ENCODE results near the gene NHLRC2. TPM values are rescaled to one million over a fixed set of nuclear protein-coding genes. Genes with fewer than 3 reads are reported as not detected.

Gene NHLRC2
- polyA plus RNA-seq, 1 experiment, result 4.2 TPM

DNA sequence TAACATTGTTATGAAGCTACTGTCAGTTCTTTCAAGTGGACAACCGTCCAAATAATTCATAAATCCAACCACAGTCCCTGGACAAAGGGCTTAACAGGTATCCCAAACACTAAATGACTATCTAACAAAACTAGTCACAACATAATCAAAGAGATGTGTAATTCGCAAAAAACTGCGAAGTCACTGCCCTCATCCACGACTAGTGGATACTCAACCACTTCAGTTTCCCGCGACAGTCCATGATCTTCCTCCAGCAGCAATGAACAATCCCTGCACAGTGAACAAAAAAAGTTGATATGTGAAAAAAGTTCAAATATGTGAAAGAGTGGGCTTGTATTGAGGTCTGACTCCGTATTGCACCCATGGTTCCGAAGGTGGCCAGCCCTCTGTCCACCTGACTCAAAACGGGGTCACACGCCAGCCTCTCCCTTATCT, 866 bp upstream of the NHLRC2 start:
- H3K4me3 ChIP-seq (ENCODE audit: low read depth, low read length), result peak overlapping the region; percentile 83
- no peak for DNase-seq (ENCODE audit: low read depth)
- ChIA-PET POLR2A (no interaction called here), CTCF (no interaction called here)
- no peaks in the 10 kb centered on the region for H3K27me3 ChIP-seq (ENCODE audit: control insufficient read depth, insufficient read depth, low read length)
- H3K36me3 ChIP-seq (ENCODE audit: control insufficient read depth, insufficient read depth, low read length), result no peaks in the 10 kb centered on the region
- TF ChIP-seq, protein P1, sequence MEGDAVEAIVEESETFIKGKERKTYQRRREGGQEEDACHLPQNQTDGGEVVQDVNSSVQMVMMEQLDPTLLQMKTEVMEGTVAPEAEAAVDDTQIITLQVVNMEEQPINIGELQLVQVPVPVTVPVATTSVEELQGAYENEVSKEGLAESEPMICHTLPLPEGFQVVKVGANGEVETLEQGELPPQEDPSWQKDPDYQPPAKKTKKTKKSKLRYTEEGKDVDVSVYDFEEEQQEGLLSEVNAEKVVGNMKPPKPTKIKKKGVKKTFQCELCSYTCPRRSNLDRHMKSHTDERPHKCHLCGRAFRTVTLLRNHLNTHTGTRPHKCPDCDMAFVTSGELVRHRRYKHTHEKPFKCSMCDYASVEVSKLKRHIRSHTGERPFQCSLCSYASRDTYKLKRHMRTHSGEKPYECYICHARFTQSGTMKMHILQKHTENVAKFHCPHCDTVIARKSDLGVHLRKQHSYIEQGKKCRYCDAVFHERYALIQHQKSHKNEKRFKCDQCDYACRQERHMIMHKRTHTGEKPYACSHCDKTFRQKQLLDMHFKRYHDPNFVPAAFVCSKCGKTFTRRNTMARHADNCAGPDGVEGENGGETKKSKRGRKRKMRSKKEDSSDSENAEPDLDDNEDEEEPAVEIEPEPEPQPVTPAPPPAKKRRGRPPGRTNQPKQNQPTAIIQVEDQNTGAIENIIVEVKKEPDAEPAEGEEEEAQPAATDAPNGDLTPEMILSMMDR (IDR thresholded peaks at IDR 0.05; ENCODE audit: insufficient read depth, low read depth, low read length), result no peak

- no peak for DNase-seq (ENCODE audit: low read depth)
- POLR2A ChIA-PET, result no interaction called here
- TF ChIP-seq, protein P1 (IDR thresholded peaks at IDR 0.05; ENCODE audit: insufficient read depth, low read depth, low read length), result 0 out of 2 replicates have a peak, but pooled peaks have one; percentile 6
- Histone ChIP-seq H3K4me3 (ENCODE audit: low read depth, low read length) (peak overlapping the region; percentile 83), H3K36me3 (ENCODE audit: control insufficient read depth, insufficient read depth, low read length) (no peaks in the 10 kb centered on the region), H3K27me3 (ENCODE audit: control insufficient read depth, insufficient read depth, low read length) (no peaks in the 10 kb centered on the region)
- CTCF ChIA-PET, result no interaction called here
Measured at GRCh38 chr10:113854761-113855588, 514 bp downstream of the NHLRC2 start.

DNA sequence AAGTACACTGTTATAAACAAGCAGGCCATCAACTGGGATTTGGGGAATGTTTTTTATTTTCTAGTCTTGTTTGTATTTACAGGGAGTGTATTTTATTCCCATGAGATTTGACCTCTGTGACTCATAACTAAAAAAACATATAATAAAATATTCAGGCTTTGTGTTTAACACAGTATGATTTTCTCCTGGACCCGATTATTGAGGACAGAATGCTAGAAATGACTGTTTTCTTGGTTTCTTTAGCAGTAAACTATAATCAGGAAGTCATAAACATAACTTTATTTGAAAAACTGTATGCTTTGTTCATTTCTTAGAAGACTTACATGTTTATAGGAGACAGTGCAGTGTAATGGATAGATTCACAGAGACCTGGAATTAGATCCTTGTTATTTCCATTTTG, 2.1 kb downstream of the NHLRC2 start:
- Histone ChIP-seq H3K36me3 (ENCODE audit: control insufficient read depth, insufficient read depth, low read length) (no peaks in the 10 kb centered on the region; the same call in 1 of the 2 replicates), H3K4me3 (ENCODE audit: low read depth, low read length) (no peak overlapping the region), H3K27me3 (ENCODE audit: control insufficient read depth, insufficient read depth, low read length) (no peaks in the 10 kb centered on the region)
- no peak for DNase-seq (ENCODE audit: low read depth)
- CTCF ChIA-PET, result no interaction called here
- POLR2A ChIA-PET, result no interaction called here
- TF ChIP-seq, protein P1 (IDR thresholded peaks at IDR 0.05; ENCODE audit: insufficient read depth, low read depth, low read length), result no peak

DNA sequence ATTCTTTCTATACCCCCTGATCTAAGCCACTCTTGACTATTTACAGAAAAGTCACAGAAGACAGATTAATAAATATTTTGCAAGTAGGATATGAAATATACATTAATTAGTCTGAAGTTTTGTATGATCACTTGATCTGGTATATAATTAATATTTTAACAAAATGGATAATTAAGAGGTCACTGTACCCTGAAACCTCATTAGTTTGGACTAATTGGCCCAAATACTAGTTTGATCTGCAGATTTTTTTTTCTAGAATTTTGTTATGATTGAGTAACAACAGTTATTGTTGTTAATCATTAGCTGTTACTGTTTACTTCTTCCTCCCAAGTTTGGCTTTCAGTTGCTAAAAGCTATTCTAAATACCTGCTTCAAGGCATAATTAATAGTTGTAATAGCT, 2.7 kb downstream of the NHLRC2 start:
- Histone ChIP-seq H3K36me3 (ENCODE audit: control insufficient read depth, insufficient read depth, low read length) (no peaks in the 10 kb centered on the region; the same call in 1 of the 2 replicates), H3K27me3 (ENCODE audit: control insufficient read depth, insufficient read depth, low read length) (no peaks in the 10 kb centered on the region), H3K4me3 (ENCODE audit: low read depth, low read length) (no peak overlapping the region)
- ChIA-PET POLR2A (no interaction called here), CTCF (interaction anchor here (0.9 kb wide), 1 partner anchor 8 kb away, joined by 3 read pairs; no protein-coding TSS in a partner anchor)
- no peak for DNase-seq (ENCODE audit: low read depth)
- TF ChIP-seq, protein P1 (IDR thresholded peaks at IDR 0.05; ENCODE audit: insufficient read depth, low read depth, low read length), result no peak

GRCh38 chr10:113858541-113858940, 4.1 kb downstream of the NHLRC2 start:
- POLR2A ChIA-PET, result no interaction called here
- CTCF ChIA-PET, result no interaction called here
- H3K27me3 ChIP-seq (ENCODE audit: control insufficient read depth, insufficient read depth, low read length), result no peaks in the 10 kb centered on the region
- H3K4me3 ChIP-seq (ENCODE audit: low read depth, low read length), result no peak overlapping the region
- TF ChIP-seq, protein P1 (IDR thresholded peaks at IDR 0.05; ENCODE audit: insufficient read depth, low read depth, low read length), result no peak
- no peak for DNase-seq (ENCODE audit: low read depth)
- H3K36me3 ChIP-seq (ENCODE audit: control insufficient read depth, insufficient read depth, low read length), result no peaks in the 10 kb centered on the region; the same call in 1 of the 2 replicates
